LoVo (cell line): ENCODE data around the gene NVL.
"Not testable (repeated sequence)": the region's sequence is repeated elsewhere in the genome, so short reads cannot be mapped to it uniquely, and the experiment has no call there.

Experiments
- DNase-seq: peaks from one replicate; pipeline ENCODE4 v3.0.0-alpha.2; 2016; ENCODE audit warnings: low spot score

The NVL gene

GRCh38 chr1:224333939-224334786 is 4.2 kb upstream of the NVL start:
- DNase-seq, result no peak

DNA sequence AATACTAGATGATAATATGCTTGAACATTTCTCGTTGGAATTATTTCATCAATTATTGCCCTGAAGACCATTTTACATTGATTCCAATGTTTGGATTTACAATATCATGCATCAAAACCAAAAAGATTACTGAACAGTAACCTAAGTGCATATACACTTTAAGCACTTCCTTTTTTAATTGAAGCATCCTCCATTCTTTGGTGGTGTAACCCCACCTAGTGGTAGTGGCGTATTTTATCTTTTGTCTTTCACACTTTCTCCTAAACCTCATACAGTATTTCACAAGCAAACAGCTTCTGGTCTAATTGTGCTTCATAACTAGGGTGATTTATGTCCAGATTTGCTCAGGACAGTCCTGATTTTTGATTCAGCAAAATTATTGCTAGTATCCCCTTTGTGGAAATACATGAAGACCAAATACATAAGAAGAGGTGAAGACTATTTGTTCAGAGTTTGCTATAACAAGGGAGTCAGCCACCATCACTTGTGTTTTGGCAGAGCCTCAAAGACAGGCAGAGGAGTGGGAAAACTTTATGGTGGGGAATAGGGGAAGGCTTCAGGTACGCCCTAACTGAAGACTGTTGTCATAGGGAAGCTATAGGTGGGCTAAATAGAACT is 3.4 kb upstream of the NVL start:
- peak; percentile 67 for DNase-seq

- no peak for DNase-seq
Measured at GRCh38 chr1:224331824-224332223, 1.9 kb upstream of the NVL start.

- no peak for DNase-seq
Measured at GRCh38 chr1:224331326-224331725, 1.4 kb upstream of the NVL start.

GRCh38 chr1:224329484-224329841 is 509 bp downstream of the NVL start:
- no peak for DNase-seq

DNA sequence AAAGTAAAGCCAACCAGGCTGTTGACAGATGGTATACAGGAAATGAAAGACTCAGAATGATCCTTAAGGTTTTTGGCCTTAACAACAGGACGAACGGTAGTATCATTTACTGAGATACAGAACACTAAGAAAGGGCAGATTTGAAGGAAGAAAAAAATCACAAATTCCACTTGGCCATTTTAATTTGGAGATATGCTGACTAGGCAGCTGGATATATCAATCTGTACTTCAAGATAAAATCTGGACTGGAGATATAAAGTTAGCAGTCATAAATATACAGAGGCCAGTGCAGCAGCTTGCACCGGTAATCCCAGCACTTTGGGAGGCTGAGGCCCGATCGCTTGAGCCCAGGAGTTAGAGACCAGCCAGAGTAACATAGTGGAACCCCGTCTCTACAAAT is 1.3 kb downstream of the NVL start:
- no peak for DNase-seq

- DNase-seq, result no peak
Measured at GRCh38 chr1:224325959-224326358, 4.0 kb downstream of the NVL start.

DNA sequence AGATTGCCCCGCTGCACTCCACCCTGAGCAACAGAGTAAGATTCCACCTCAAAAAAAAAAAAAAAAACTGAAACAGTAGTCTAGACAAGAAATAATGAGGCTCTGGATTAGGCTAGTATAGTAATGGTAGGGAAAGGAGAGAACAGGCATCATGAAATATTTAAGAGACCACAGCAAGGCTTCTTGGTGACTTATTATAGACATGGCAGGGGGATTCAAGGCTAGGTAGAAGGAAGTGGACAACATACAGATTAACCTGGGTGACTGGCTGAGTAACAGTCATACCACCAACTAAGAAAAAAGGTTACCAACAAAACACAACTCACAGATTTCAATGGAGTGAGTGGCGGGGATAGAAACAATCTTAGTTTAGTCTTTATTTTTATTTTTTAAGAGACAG is 8.3 kb downstream of the NVL start:
- no peak for DNase-seq

- no peak for DNase-seq
Measured at GRCh38 chr1:224317383-224318045, 12.5 kb downstream of the NVL start.

- DNase-seq, result no peak
Measured at GRCh38 chr1:224312025-224312424, 17.9 kb downstream of the NVL start.

DNA sequence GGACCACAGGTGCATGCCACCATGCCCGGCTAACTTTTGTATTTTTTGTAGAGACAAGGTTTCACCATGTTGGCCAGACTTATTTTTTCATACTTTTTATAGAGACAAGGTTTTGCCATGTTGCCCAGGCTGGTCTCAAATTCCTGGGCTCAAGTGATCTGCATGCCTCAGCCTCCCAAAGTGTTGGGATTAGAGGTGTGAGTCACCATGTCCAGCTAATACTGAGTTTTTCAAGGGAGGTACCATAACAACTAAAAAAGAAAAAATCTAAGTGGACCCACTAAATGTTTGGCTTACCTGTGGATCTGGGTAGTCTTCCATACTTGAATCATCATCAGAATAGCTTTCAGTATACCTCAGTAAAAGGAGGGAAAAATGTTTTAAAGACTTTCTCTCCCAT is 18.5 kb downstream of the NVL start:
- not testable (repeated sequence) for DNase-seq

DNA sequence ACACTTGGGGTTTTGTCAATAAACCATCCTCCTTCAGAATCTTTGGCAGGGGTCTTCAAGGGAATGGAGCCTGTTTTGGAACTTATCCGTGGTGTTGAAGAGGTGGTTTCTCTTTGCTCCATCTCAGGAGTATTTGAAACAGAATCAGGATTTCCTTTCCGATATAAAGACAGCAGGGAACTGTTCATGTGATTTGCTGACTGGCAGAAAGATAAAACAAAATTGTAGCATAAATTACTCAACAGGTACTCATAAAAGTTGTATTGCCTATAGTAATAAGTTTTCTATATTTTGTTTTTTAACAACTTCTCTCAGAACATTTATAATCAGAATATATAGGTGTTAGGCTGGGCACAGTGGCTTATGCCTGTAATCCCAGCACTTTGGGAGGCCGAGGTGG is 21.9 kb downstream of the NVL start:
- no peak for DNase-seq

DNA sequence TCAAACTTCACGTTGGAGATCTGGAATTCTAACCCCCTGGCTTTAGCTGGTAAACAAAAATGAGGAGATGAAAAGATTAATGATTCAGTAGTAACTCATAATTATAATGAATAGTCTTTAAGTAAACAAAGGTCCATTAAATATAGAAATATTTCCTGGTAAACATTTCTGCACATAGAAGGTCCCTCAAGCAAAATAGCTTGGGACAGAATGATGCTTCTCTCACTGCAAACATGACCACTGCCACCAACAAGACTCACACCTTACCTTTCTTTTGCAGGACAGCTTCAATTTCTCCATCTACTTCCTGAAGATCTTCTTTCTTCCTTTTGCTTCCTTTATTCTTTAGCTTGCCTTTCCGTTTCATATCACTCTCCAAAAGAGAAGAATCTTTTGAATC is 25.2 kb downstream of the NVL start:
- DNase-seq, result no peak

- no peak for DNase-seq
Measured at GRCh38 chr1:224302947-224303346, 27.0 kb downstream of the NVL start.

- DNase-seq, result no peak
Measured at GRCh38 chr1:224301391-224301790, 28.6 kb downstream of the NVL start.

GRCh38 chr1:224300346-224300745 is 29.6 kb downstream of the NVL start:
- DNase-seq, result no peak

GRCh38 chr1:224298346-224299330 is 31.3 kb downstream of the NVL start:
- DNase-seq, result no peak

DNA sequence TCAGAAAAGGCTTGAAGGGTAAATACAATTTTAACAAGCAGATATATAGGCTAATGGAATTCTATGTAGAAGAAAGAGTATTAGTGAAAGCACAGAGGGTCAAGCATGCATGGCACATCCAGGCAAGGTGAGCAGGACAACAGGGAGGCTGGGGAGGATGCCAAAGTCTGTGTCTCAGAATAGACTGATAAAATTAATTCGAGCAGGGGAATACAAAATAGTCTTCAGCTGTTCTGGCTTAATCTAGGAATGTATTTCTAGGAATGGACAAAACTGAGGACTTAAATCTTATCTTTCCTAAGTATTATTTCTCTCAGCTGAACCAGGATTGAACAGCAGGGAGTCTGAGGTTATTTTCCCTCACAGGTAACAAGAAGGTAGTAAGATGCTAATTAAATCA is 35.2 kb downstream of the NVL start:
- no peak for DNase-seq

DNA sequence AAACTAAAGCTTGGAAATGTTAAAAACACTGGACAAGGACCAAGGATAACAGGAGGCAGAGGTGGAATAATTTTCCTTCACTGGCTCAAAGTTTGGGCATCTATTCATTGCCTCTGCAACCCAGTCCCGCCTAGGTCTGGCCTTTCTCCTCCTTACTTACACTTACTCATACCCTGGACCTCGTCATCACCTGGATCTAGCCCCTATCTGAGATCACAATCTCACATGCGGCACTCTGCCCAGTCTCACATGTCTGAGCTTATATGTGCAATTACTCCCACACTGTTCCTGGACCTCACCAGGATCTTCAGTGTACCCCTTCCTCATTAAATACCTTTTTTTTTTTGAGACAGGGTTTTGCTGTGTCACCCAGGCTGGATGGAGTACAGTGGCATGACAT is 37.6 kb downstream of the NVL start:
- no peak for DNase-seq

DNA sequence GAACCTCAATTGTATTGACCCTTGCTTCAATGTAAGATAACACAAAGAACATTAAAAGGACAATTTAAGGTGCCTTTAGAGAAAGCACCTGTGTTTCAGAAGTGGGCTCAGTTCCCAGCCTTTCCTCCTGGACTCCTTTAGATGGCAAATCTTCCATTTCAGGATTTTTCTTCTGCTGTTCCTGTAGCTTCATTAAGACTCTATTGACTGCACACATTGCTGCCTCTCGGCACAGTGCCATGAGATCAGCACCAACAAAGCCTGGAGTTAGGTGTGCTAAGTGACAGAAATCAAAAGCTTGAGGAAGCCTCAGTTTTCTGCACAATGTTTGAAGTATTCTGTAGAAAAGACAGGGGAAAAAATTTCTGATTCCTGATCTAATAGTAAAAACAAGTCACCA is 40.6 kb downstream of the NVL start:
- no peak for DNase-seq

- no peak for DNase-seq
Measured at GRCh38 chr1:224287714-224288113, 42.3 kb downstream of the NVL start.

DNA sequence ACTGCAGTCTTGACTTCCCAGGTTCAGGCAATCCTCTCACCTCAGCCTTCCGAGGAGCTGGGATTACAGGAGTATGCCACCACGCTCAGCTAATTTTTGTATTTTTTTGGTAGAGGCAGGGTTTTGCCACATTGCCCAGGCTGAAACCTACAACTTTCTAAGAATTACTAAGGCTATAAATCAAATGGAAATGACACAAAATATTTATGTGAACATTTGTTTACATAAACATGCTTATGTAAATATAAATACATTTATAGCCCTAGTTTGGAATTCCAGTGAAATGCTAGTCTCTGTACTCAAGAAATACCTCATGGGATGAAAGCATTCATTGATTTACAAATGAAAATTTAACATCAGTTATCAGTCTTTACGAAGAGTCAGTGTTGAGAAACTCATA is 47.8 kb downstream of the NVL start:
- no peak for DNase-seq
